WTC11 (cell line): ENCODE measurements around the gene LYRM4. TPM values are rescaled to one million over a fixed set of nuclear protein-coding genes. Genes with fewer than 3 reads are reported as not detected.

Source experiments
- ATAC-seq: fragments of 200-7000 bp; cut with Tn5 transposase; 2 replicates; pipeline ENCODE4 v1.10.0; 2021; ENCODE audit warnings: mild to moderate bottlenecking, moderate library complexity
- CTCF ChIA-PET: fragments of 300-600 bp; sonication (Branson Sonifier 250); formaldehyde crosslinking; loops from one replicate; lab custom pipeline; 2021; ENCODE audit warnings: antibody characterized with exemption; lab: Charles Lee
- POLR2A ChIA-PET: fragments of 350-600 bp; sonication (Branson Sonifier 250); formaldehyde crosslinking; loops from one replicate; lab custom pipeline; 2021; ENCODE audit warnings: antibody characterized with exemption; lab: Charles Lee
- DNase-seq: peaks from one replicate; pipeline ENCODE4 v3.0.0; 2021; ENCODE audit warnings: low spot score
- H3K27ac Mint-ChIP-seq: 2 replicates; pipeline ENCODE4 v1.8.0; 2021; ENCODE audit warnings: mixed read lengths
- H3K27me3 Mint-ChIP-seq: 2 replicates; pipeline ENCODE4 v1.8.0; 2021; ENCODE audit warnings: low read depth, mild to moderate bottlenecking, moderate library complexity, mixed read lengths
- H3K36me3 Mint-ChIP-seq: 2 replicates; pipeline ENCODE4 v1.8.0; 2021; ENCODE audit warnings: mixed read lengths
- H3K4me1 Mint-ChIP-seq: 2 replicates; pipeline ENCODE4 v1.8.0; 2022; ENCODE audit warnings: mixed read lengths
- H3K4me3 Mint-ChIP-seq: 2 replicates; pipeline ENCODE4 v1.8.0; 2021; ENCODE audit warnings: mild to moderate bottlenecking, moderate library complexity, mixed read lengths
- H3K9me3 Mint-ChIP-seq: 2 replicates; pipeline ENCODE4 v1.8.0; 2021; ENCODE audit warnings: mixed read lengths
- CREM ChIP-seq: sonication (generic); formaldehyde crosslinking; IDR thresholded peaks from 2 replicates; pipeline ENCODE4 v1.8.1; 2022; ENCODE audit warnings: mild to moderate bottlenecking, missing genetic modification reagents, moderate library complexity
- E2F5 ChIP-seq: sonication (generic); formaldehyde crosslinking; IDR thresholded peaks from 2 replicates; pipeline ENCODE4 v1.8.1; 2022; ENCODE audit warnings: mild to moderate bottlenecking, moderate library complexity, missing genetic modification reagents
- ETV6 ChIP-seq: sonication (generic); formaldehyde crosslinking; IDR thresholded peaks from 2 replicates; pipeline ENCODE4 v1.8.1; 2022; ENCODE audit warnings: mild to moderate bottlenecking, missing genetic modification reagents
- GABPB1 ChIP-seq: sonication (generic); formaldehyde crosslinking; IDR thresholded peaks from 2 replicates; pipeline ENCODE4 v1.8.1; 2023; ENCODE audit warnings: mild to moderate bottlenecking, missing genetic modification reagents
- JUN ChIP-seq: sonication (generic); formaldehyde crosslinking; IDR thresholded peaks from 2 replicates; pipeline ENCODE4 v1.8.0; 2023; ENCODE audit warnings: mild to moderate bottlenecking, missing genetic modification reagents
- NR2C2 ChIP-seq: sonication (generic); formaldehyde crosslinking; IDR thresholded peaks from 2 replicates; pipeline ENCODE4 v1.8.0; 2022; ENCODE audit warnings: mild to moderate bottlenecking, missing genetic modification reagents
- NR3C1 ChIP-seq: sonication (generic); formaldehyde crosslinking; conservative IDR thresholded peaks from 2 replicates; pipeline ENCODE4 v1.8.1; 2023; ENCODE audit warnings: low read depth, mild to moderate bottlenecking, missing genetic modification reagents
- RELA ChIP-seq: sonication (generic); formaldehyde crosslinking; IDR thresholded peaks from 2 replicates; pipeline ENCODE4 v1.8.1; 2022; ENCODE audit warnings: missing genetic modification reagents, mild to moderate bottlenecking, borderline replicate concordance
- TCF7 ChIP-seq: sonication (generic); formaldehyde crosslinking; IDR thresholded peaks from 2 replicates; pipeline ENCODE4 v1.8.0; 2022; ENCODE audit warnings: mild to moderate bottlenecking, low read depth, missing genetic modification reagents, moderate library complexity
- TEAD4 ChIP-seq: sonication (generic); formaldehyde crosslinking; IDR thresholded peaks from 2 replicates; pipeline ENCODE4 v1.8.0; 2022; ENCODE audit warnings: mild to moderate bottlenecking, missing genetic modification reagents
- ZNF121 ChIP-seq: sonication (generic); formaldehyde crosslinking; IDR thresholded peaks from 2 replicates; pipeline ENCODE4 v1.8.0; 2023; ENCODE audit warnings: missing genetic modification reagents
- ZNF219 ChIP-seq: sonication (generic); formaldehyde crosslinking; IDR thresholded peaks from 2 replicates; pipeline ENCODE4 v1.8.0; 2023; ENCODE audit warnings: missing genetic modification reagents, mild to moderate bottlenecking, borderline replicate concordance
- total RNA-seq: library from RNA; stranded (reverse); gene quantifications from 3 replicates; pipeline ENCODE4 v1.2.3, GENCODE V29; 2021
- TF ChIP-seq, protein P1 (sequence below): sonication (generic); formaldehyde crosslinking; IDR thresholded peaks from 2 replicates; pipeline ENCODE4 v1.8.1; 2023; ENCODE audit warnings: mild to moderate bottlenecking, missing genetic modification reagents
- TF ChIP-seq, protein P2 (sequence below): fragments of 250-450 bp; sonication (Bioruptor Pico); IDR thresholded peaks from 2 replicates; pipeline ENCODE4 v1.9.0; 2021; ENCODE audit warnings: moderate library complexity, mild to moderate bottlenecking, inconsistent platforms, borderline replicate concordance
- TF ChIP-seq, protein P3 (sequence below): sonication (generic); formaldehyde crosslinking; IDR thresholded peaks from 2 replicates; pipeline ENCODE4 v1.8.0; 2022; ENCODE audit warnings: mild to moderate bottlenecking, missing genetic modification reagents
- TF ChIP-seq, protein P4 (sequence below): sonication (generic); formaldehyde crosslinking; IDR thresholded peaks from 2 replicates; pipeline ENCODE4 v1.8.1; 2023; ENCODE audit warnings: mild to moderate bottlenecking, moderate library complexity, missing genetic modification reagents
- TF ChIP-seq, protein P5 (sequence below): sonication (generic); formaldehyde crosslinking; IDR thresholded peaks from 2 replicates; pipeline ENCODE4 v1.8.1; 2022; ENCODE audit warnings: mild to moderate bottlenecking, missing genetic modification reagents, moderate library complexity, borderline replicate concordance
- TF ChIP-seq, protein P6 (sequence below): sonication (generic); formaldehyde crosslinking; IDR thresholded peaks from 2 replicates; pipeline ENCODE4 v1.8.1; 2023; ENCODE audit warnings: mild to moderate bottlenecking, missing genetic modification reagents

The LYRM4 gene
- total RNA-seq, 1 experiment from 2014 or later: 49.7 TPM

DNA sequence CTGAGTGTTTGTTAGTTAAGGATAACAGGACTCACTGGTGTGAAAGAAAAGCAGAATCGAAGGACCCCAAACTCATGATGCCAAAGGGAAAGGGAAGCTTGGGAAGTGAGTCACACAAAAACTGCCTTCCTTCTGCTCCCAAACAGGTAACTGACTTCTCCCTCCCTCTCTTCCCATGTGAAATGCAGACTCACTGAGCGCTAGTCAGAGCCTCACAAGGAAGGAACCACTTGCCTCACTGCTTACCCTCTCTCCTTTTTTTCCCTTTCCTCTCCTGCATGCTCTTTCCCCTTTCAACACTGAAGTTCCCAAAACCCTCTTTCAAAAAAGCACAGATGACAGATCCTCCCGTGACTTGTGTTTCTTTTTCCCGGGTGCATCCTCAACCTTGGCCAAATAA, 56.4 kb downstream of the LYRM4 start:
- Mint-ChIP-seq H3K9me3 (no peaks in the 10 kb centered on the region), H3K36me3 (no peaks in the 10 kb centered on the region), H3K4me3 (no peak overlapping the region), H3K27ac (peak overlapping the region; percentile 38), H3K4me1 (peaks cover 27% of the 10 kb centered on the region), H3K27me3 (no peaks in the 10 kb centered on the region)
- ChIA-PET POLR2A (no interaction called here), CTCF (interaction anchor here (0.7 to 3.6 kb wide), 3 partner anchors 30 to 99 kb away, joined by 3 to 12 read pairs (median 3); no protein-coding TSS in a partner anchor)
- ATAC-seq: peak; percentile 35
- no peak for TF ChIP-seq TCF7
- TF ChIP-seq, protein P1, sequence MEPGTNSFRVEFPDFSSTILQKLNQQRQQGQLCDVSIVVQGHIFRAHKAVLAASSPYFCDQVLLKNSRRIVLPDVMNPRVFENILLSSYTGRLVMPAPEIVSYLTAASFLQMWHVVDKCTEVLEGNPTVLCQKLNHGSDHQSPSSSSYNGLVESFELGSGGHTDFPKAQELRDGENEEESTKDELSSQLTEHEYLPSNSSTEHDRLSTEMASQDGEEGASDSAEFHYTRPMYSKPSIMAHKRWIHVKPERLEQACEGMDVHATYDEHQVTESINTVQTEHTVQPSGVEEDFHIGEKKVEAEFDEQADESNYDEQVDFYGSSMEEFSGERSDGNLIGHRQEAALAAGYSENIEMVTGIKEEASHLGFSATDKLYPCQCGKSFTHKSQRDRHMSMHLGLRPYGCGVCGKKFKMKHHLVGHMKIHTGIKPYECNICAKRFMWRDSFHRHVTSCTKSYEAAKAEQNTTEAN (CRISPR knock-in tag): no peak
- no peak for TF ChIP-seq ZNF219 (CRISPR knock-in tag)
- TF ChIP-seq NR2C2 (CRISPR knock-in tag): no peak
- TF ChIP-seq RELA (CRISPR knock-in tag): no peak
- TF ChIP-seq, protein P2, sequence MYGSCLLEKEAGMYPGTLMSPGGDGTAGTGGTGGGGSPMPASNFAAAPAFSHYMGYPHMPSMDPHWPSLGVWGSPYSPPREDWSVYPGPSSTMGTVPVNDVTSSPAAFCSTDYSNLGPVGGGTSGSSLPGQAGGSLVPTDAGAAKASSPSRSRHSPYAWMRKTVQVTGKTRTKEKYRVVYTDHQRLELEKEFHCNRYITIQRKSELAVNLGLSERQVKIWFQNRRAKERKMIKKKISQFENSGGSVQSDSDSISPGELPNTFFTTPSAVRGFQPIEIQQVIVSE (CRISPR knock-in tag): no peak
- TF ChIP-seq, protein P3, sequence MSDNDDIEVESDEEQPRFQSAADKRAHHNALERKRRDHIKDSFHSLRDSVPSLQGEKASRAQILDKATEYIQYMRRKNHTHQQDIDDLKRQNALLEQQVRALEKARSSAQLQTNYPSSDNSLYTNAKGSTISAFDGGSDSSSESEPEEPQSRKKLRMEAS (CRISPR knock-in tag): no peak
- TF ChIP-seq, protein P4, sequence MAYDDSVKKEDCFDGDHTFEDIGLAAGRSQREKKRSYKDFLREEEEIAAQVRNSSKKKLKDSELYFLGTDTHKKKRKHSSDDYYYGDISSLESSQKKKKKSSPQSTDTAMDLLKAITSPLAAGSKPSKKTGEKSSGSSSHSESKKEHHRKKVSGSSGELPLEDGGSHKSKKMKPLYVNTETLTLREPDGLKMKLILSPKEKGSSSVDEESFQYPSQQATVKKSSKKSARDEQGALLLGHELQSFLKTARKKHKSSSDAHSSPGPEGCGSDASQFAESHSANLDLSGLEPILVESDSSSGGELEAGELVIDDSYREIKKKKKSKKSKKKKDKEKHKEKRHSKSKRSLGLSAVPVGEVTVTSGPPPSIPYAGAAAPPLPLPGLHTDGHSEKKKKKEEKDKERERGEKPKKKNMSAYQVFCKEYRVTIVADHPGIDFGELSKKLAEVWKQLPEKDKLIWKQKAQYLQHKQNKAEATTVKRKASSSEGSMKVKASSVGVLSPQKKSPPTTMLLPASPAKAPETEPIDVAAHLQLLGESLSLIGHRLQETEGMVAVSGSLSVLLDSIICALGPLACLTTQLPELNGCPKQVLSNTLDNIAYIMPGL (CRISPR knock-in tag): no peak
- TF ChIP-seq, protein P5, sequence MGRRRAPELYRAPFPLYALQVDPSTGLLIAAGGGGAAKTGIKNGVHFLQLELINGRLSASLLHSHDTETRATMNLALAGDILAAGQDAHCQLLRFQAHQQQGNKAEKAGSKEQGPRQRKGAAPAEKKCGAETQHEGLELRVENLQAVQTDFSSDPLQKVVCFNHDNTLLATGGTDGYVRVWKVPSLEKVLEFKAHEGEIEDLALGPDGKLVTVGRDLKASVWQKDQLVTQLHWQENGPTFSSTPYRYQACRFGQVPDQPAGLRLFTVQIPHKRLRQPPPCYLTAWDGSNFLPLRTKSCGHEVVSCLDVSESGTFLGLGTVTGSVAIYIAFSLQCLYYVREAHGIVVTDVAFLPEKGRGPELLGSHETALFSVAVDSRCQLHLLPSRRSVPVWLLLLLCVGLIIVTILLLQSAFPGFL (CRISPR knock-in tag): no peak
- TF ChIP-seq CREM (CRISPR knock-in tag): no peak
- TF ChIP-seq NR3C1: no peak
- no peak for TF ChIP-seq ETV6 (CRISPR knock-in tag)
- TF ChIP-seq TEAD4 (CRISPR knock-in tag): no peak
- no peak for TF ChIP-seq JUN (CRISPR knock-in tag)
- no peak for TF ChIP-seq ZNF121 (CRISPR knock-in tag)
- TF ChIP-seq, protein P6, sequence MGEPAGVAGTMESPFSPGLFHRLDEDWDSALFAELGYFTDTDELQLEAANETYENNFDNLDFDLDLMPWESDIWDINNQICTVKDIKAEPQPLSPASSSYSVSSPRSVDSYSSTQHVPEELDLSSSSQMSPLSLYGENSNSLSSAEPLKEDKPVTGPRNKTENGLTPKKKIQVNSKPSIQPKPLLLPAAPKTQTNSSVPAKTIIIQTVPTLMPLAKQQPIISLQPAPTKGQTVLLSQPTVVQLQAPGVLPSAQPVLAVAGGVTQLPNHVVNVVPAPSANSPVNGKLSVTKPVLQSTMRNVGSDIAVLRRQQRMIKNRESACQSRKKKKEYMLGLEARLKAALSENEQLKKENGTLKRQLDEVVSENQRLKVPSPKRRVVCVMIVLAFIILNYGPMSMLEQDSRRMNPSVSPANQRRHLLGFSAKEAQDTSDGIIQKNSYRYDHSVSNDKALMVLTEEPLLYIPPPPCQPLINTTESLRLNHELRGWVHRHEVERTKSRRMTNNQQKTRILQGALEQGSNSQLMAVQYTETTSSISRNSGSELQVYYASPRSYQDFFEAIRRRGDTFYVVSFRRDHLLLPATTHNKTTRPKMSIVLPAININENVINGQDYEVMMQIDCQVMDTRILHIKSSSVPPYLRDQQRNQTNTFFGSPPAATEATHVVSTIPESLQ (CRISPR knock-in tag): no peak
- no peak for TF ChIP-seq E2F5 (CRISPR knock-in tag)
- no peak for DNase-seq

GRCh38 chr6:5203546-5203945, 57.2 kb downstream of the LYRM4 start:
- ChIA-PET POLR2A (no interaction called here), CTCF (interaction anchor here (3.6 kb wide), 1 partner anchor 60 kb away, joined by 12 read pairs; no protein-coding TSS in a partner anchor)
- no peak overlapping the region for H3K27ac Mint-ChIP-seq
- no peak for TF ChIP-seq GABPB1 (CRISPR knock-in tag)
- TF ChIP-seq, protein P2 (CRISPR knock-in tag): no peak
- no peak for DNase-seq
- ATAC-seq: no peak
- H3K9me3 Mint-ChIP-seq: no peaks in the 10 kb centered on the region
- no peak overlapping the region for H3K4me3 Mint-ChIP-seq
- no peaks in the 10 kb centered on the region for H3K27me3 Mint-ChIP-seq
- peaks cover 27% of the 10 kb centered on the region for H3K4me1 Mint-ChIP-seq
- H3K36me3 Mint-ChIP-seq: no peaks in the 10 kb centered on the region
